HEK293T (cell line): ENCODE measurements around the gene PCGF2.

Source experiments
- CTCF ChIA-PET: fragments of 350-600 bp; formaldehyde crosslinking; extraction: SDS; loops from one replicate; lab custom pipeline; 2021; ENCODE audit warnings: antibody characterized with exemption, inconsistent platforms; lab: Yijun Ruan, JAX
- POLR2A ChIA-PET: fragments of 350-600 bp; formaldehyde crosslinking; extraction: SDS; loops from one replicate; lab custom pipeline; 2020; ENCODE audit warnings: antibody characterized with exemption, inconsistent platforms; lab: Yijun Ruan, JAX
- DNase-seq: peaks from one replicate; pipeline ENCODE4 v3.0.0; 2012; ENCODE audit warnings: mixed read lengths; ENCODE audit errors: extremely low spot score
- ARNT ChIP-seq: fragments of 450-650 bp; IDR thresholded peaks from 2 replicates; pipeline ENCODE4 v1.6.1; 2017; ENCODE audit warnings: mild to moderate bottlenecking
- BHLHE40 ChIP-seq: fragments of 450-650 bp; IDR thresholded peaks from 2 replicates; pipeline ENCODE4 v1.6.1; 2016; ENCODE audit warnings: mild to moderate bottlenecking, moderate library complexity, borderline replicate concordance
- CTBP1 ChIP-seq: fragments of 450-650 bp; IDR thresholded peaks from 2 replicates; pipeline ENCODE4 v1.6.1; 2016; ENCODE audit warnings: borderline replicate concordance
- ELF4 ChIP-seq: fragments of 450-650 bp; IDR thresholded peaks from 2 replicates; pipeline ENCODE4 v1.6.1; 2017; ENCODE audit warnings: antibody characterized with exemption
- FOXA1 ChIP-seq: fragments of 450-650 bp; IDR thresholded peaks from 2 replicates; pipeline ENCODE4 v1.6.1; 2016; ENCODE audit warnings: mild to moderate bottlenecking
- FOXK2 ChIP-seq: fragments of 450-650 bp; IDR thresholded peaks from 2 replicates; pipeline ENCODE4 v1.6.1; 2016; ENCODE audit warnings: mild to moderate bottlenecking
- FOXM1 ChIP-seq: fragments of 450-650 bp; IDR thresholded peaks from 2 replicates; pipeline ENCODE4 v1.6.1; 2017; ENCODE audit warnings: mild to moderate bottlenecking, borderline replicate concordance
- HDGF ChIP-seq: fragments of 450-650 bp; IDR thresholded peaks from 2 replicates; pipeline ENCODE4 v1.6.1; 2017; ENCODE audit warnings: antibody characterized with exemption, borderline replicate concordance
- L3MBTL2 ChIP-seq: fragments of 450-650 bp; conservative IDR thresholded peaks from 2 replicates; pipeline ENCODE4 v1.6.1; 2016; ENCODE audit warnings: mild to moderate bottlenecking
- LEF1 ChIP-seq: fragments of 450-650 bp; IDR thresholded peaks from 2 replicates; pipeline ENCODE4 v1.6.1; 2017; ENCODE audit warnings: mild to moderate bottlenecking, borderline replicate concordance
- NFRKB ChIP-seq: fragments of 450-650 bp; IDR thresholded peaks from 2 replicates; pipeline ENCODE4 v1.6.1; 2016; ENCODE audit warnings: mild to moderate bottlenecking, moderate library complexity
- SP1 ChIP-seq: fragments of 450-650 bp; IDR thresholded peaks from 2 replicates; pipeline ENCODE4 v1.6.1; 2017
- SUZ12 ChIP-seq: fragments of 450-650 bp; IDR thresholded peaks from 2 replicates; pipeline ENCODE4 v1.6.1; 2016; ENCODE audit warnings: mild to moderate bottlenecking
- TARDBP ChIP-seq: fragments of 450-650 bp; IDR thresholded peaks from 2 replicates; pipeline ENCODE4 v1.6.1; 2016
- ZNF384 ChIP-seq: fragments of 450-650 bp; IDR thresholded peaks from 2 replicates; pipeline ENCODE4 v1.6.1; 2016
- TF ChIP-seq, protein P1 (sequence below): fragments of 450-650 bp; IDR thresholded peaks from 2 replicates; pipeline ENCODE4 v1.6.1; 2016

Gene PCGF2

DNA sequence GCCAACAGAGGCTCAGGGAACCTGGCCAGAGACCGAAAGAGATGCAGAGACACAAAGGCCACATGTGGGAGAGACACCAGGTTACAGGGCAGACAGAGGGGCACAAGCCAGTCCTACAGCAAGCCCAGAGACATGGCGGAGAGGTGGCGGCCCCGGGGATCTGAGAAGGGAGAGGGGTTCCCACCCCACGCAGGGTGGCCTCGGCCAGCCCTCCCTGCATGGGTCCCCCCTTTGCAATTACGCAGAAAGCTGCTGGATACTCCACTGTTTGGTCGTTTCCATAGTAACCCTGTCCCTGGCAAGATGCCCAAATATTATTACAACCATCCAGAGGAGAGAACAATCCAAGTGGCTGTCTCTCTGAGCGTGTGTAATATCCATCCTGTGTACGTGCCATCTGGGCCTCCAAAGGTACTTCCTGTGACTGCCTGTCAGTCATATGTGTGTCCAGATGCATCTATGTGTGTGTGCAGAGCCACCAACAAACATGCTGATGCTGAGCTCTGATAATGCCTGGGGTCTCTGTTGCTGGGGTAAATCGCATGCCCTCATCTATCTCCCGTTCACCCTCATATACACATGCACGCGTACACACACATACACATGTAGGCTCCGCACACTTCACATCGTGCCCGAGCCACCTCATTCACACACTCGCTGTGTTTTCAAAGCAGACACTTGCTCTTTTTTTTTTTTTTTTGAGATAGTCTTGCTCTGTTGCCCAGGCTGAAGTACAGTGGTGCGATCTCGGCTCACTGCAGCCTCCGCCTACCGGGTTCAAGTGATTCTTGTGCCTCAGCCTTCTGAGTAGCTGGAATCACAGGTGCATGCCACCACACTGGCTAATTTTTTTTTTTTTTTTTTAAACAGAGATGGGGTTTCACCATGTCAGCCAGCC is 5.5 kb downstream of the PCGF2 start:
- POLR2A ChIA-PET: interaction anchor here (1.1 kb wide), 1 partner anchor 9 kb away, joined by 5 read pairs; the partner anchor contains the start of gene PSMB3
- DNase-seq: no peak
- CTCF ChIA-PET: no interaction called here
- TF ChIP-seq FOXA1: no peak
- TF ChIP-seq, protein P1, sequence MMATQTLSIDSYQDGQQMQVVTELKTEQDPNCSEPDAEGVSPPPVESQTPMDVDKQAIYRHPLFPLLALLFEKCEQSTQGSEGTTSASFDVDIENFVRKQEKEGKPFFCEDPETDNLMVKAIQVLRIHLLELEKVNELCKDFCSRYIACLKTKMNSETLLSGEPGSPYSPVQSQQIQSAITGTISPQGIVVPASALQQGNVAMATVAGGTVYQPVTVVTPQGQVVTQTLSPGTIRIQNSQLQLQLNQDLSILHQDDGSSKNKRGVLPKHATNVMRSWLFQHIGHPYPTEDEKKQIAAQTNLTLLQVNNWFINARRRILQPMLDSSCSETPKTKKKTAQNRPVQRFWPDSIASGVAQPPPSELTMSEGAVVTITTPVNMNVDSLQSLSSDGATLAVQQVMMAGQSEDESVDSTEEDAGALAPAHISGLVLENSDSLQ: peak; percentile 53

DNA sequence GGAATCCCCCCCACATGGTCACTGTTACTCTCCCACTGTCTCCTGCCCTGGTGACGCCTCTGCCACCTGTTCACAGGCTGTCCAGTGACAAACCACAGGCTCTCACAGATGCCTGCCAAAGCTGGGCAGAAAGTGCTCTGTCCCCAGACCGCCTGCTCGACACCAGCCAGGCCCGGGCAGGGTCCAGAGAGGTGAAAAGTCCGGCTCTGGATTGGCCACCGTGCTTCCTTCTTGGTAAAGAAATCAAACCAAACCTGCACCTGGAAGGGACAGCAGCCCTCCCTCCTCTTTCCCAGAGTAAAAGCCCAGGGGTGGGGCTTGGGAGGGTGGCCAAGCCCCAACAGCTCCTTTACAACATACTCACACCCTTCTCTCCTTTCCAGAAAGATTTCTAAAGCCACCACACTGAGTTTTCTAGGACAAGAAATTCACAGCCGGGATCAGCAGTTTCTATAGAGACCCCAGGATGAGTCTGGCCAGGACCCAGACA is 6.2 kb downstream of the PCGF2 start:
- CTCF ChIA-PET: no interaction called here
- no peak for TF ChIP-seq FOXA1
- TF ChIP-seq NFRKB: no peak
- no peak for TF ChIP-seq BHLHE40
- no peak for TF ChIP-seq CTBP1
- TF ChIP-seq HDGF: no peak
- no peak for TF ChIP-seq ELF4
- no peak for TF ChIP-seq LEF1
- TF ChIP-seq ZNF384: no peak
- no peak for TF ChIP-seq FOXK2
- no peak for TF ChIP-seq TARDBP
- no peak for TF ChIP-seq SUZ12
- TF ChIP-seq L3MBTL2: no peak
- no peak for TF ChIP-seq SP1
- TF ChIP-seq FOXM1: no peak
- TF ChIP-seq, protein P1: no peak
- TF ChIP-seq ARNT: no peak
- POLR2A ChIA-PET: no interaction called here
- no peak for DNase-seq

DNA sequence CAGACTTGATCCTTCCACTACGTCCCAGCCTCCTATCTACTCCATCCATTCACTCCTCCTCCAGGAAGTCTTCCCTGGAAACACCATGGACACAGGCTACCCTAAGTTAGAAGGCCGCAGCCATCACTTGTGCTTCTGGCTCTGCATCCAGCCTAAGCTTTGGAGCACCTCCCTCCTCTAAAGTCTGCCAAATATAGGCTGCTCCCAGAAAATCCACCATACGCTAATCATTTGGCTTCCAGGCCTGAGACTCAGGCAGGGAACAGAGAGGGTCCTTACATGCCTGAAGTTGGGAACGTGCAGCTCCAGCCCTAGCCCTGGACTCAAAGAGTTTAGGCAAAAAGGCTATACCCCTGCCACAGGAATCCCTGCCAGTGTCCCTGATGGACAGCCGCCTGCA is 6.7 kb downstream of the PCGF2 start:
- TF ChIP-seq ARNT (no peak), BHLHE40 (no peak), FOXA1 (no peak), SUZ12 (no peak), FOXK2 (no peak), FOXM1 (no peak), HDGF (no peak), L3MBTL2 (no peak)
- TF ChIP-seq, protein P1: no peak
- ChIA-PET POLR2A (no interaction called here), CTCF (no interaction called here)
- no peak for DNase-seq

DNA sequence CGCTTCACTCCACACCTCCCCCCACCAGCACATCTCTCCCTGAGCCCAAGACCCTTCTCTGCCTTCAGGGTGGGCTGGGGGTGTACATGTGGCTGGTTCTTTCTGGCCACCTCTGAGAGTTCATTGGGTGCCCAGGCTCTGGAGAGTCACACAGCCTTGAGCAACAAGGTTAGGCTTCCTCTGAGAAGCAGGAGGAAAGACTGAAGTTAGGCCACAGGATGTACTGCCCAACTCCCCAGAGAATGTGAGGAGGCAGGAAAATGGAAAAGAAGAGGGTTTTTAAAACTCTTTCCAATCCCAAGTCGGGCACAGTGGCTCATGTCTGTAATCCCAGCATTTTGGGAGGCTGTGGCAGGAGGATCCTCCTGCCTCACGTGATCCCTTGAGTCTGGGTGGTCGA is 7.3 kb downstream of the PCGF2 start:
- DNase-seq: no peak
- CTCF ChIA-PET: no interaction called here
- TF ChIP-seq CTBP1: no peak
- no peak for TF ChIP-seq FOXM1
- TF ChIP-seq FOXA1: no peak
- no peak for TF ChIP-seq FOXK2
- TF ChIP-seq L3MBTL2: no peak
- no peak for TF ChIP-seq NFRKB
- TF ChIP-seq, protein P1: no peak
- no peak for TF ChIP-seq TARDBP
- TF ChIP-seq ZNF384: no peak
- TF ChIP-seq ARNT: no peak
- TF ChIP-seq SP1: no peak
- no peak for TF ChIP-seq ELF4
- no peak for TF ChIP-seq LEF1
- POLR2A ChIA-PET: interaction anchor here (1.3 kb wide), 1 partner anchor 12 kb away, joined by 3 read pairs; the partner anchor contains the start of gene PSMB3

DNA sequence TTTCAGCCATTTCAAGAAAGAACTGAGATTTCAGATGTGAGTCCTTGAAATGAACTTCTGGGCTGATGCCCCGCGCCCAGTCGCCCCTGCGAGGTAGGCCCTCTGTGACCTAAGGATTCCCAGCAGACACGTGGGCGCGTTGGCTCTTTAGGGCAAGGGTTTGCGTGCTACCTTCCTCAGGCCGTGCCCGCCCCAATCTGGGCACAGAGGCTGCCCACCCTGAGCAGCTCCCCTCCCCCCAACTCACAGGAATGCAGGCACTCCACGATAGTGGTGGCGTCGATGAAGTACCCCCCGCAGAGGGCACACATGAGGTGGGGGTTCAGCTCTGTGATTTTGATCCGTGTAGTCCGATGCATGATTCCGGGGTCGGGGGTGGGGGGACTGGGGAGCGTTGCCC is 8.1 kb downstream of the PCGF2 start:
- CTCF ChIA-PET: no interaction called here
- no peak for DNase-seq
- no peak for TF ChIP-seq BHLHE40
- no peak for TF ChIP-seq HDGF
- no peak for TF ChIP-seq FOXK2
- no peak for TF ChIP-seq FOXM1
- TF ChIP-seq, protein P1: no peak
- no peak for TF ChIP-seq L3MBTL2
- TF ChIP-seq LEF1: no peak
- TF ChIP-seq SP1: no peak
- no peak for TF ChIP-seq NFRKB
- no peak for TF ChIP-seq CTBP1
- no peak for TF ChIP-seq ARNT
- POLR2A ChIA-PET: interaction anchor here (1.3 kb wide), 1 partner anchor 13 kb away, joined by 3 read pairs; the partner anchor contains the start of gene PSMB3
